GM21529 (cell line): ENCODE measurements around the gene LPCAT3.
"Not testable (repeated sequence)": the region's sequence is repeated elsewhere in the genome, so short reads cannot be mapped to it uniquely, and the experiment has no call there.

Experiments
- ATAC-seq: cut with Tn5 transposase; IDR thresholded peaks from one replicate; pipeline ENCODE4 v1.9.1; 2021; ENCODE audit not compliant: unreplicated experiment

The LPCAT3 gene

DNA sequence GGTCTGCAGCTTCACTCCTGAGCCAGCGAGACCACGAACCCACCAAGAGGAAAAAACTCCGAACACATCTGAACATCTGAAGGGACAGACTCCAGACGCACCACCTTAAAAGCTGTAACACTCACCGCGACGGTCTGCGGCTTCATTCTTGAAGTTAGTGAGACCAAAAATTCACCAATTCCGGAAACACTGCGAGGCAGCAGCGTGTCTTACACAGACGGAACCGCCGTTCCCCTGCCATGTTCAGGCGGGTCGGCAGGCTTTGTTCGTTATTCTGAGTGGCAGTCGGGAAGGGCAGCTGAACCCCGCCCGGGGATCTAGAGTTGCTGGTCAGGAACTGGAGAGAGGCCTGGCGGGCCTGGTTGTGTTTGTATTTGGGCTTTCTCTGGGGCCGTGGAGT is 20.3 kb upstream of the LPCAT3 start:
- no peak for ATAC-seq

DNA sequence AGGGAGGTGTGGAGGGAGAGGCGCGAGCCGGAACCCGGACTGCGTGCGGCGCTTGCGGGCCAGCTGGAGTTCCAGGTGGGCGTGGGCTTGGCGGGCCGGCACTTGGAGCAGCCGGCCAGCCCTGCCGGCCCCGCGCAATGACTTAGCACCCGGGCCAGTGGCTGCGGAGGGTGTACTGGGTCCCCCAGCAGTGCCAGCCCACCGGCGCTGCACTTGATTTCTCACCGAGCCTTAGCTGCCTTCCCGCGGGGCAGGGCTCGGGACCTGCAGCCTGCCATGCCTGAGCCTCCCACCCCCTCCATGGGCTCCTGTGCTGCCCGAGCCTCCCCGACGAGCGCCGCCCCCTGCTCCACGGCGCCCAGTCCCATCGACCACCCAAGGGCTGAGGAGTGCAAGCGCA is 19.1 kb upstream of the LPCAT3 start:
- ATAC-seq, result not testable (repeated sequence)

DNA sequence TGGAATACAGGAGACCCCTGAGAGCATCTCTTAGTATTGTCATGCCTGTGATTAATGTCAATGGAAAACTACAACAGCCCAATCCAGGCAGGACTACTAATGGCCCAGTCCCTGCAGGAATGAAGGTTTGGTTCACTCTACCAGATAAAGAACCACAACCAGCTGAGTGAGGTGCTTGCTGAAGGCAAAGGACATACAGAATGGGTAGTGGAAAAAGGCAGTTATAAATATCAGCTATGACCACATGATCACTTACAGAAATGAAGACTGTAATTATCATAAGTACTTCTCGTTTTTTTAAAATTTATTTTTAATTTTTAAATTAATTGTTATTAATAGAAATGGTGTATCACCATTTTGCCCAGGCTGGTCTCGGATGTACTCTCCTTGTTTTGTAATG is 17.2 kb upstream of the LPCAT3 start:
- ATAC-seq, result no peak

DNA sequence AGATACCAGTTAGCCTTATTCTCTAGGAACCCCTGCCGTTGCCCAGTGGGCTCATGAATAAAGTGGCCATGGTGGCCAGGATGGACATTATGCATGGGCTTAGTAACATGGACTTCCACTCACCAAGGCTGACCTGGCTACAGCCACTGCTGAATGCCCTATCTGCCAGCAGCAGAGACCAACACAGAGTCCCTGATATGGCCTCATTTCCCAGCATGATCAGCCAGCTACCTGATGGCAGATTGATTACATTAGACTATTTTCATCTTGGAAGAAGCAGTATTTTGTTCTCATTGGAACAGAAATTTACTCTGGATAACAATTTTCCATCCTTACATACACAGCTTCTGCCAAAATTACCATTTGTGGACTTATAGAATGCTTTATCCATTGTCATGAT is 16.2 kb upstream of the LPCAT3 start:
- no peak for ATAC-seq

DNA sequence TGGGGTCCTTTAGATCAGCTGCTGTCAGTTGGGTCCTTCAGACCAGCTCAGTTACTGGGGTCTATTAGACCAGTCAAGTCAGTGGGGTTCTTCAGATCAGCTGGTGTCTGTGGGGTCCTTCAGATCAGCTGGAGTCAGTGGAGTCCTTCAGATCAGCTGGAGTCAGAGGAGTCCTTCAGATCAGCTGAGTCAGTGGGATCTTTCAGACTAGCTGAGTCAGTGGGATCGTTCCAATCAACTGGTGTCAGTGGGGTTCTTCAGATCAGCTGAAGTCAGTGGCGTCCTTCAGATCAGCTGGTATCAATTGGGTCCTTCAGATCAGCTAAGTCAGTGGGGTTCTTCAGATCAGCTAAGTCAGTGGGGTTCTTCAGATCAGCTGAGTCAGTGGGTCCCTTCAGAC is 14.7 kb upstream of the LPCAT3 start:
- no peak for ATAC-seq

GRCh38 chr12:7031306-7031705 is 13.0 kb upstream of the LPCAT3 start:
- ATAC-seq, result no peak

DNA sequence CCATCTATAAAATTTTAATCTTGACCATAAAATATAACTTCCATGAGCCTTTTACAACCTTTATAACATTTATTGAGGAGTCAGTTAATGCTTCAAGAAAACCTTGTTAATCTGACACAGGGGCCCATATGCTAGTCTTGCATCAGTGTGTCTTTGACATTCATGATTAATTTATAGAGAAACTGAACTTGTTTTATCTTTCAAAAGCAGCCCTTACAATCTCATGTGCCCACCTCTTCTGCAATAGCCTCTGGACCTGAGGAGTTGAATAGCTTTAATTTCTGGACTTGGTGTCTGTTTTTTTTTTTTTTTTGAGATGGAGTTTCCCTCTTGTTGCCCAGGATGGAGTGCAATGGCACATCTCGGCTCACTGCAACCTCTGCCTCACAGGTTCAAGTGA is 8.6 kb upstream of the LPCAT3 start:
- ATAC-seq, result no peak

- no peak for ATAC-seq
Measured at GRCh38 chr12:7023114-7023513, 4.8 kb upstream of the LPCAT3 start.

- ATAC-seq, result no peak
Measured at GRCh38 chr12:7021956-7022355, 3.7 kb upstream of the LPCAT3 start.

DNA sequence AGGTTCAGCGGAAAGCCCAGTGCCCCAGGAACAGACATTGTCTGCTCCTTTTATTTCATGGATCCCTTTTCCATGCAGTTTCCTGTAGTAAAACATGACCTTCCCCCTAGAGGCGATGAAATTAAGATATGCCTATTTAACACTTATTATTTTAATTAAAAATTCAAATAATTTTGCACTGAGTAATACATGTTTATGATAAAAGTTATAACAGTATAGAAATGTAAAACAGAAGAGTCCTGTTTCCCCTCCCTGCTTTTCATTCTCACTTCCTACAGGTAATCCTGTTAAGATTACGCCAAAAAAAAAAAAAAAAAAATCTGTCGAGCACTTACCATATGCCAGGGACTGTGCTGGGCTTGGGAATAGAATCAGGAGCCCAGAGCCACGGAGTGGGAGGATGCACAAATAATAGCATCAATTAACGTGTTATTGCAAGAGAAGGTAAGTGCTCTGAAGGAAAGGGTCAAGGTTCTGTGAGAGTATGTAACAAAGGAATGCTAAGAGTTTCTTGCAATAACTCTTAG is 830 bp upstream of the LPCAT3 start:
- no peak for ATAC-seq

- ATAC-seq, result peak; percentile 33
Measured at GRCh38 chr12:7017870-7018349, 366 bp downstream of the LPCAT3 start.

GRCh38 chr12:7016958-7017571 is 1.2 kb downstream of the LPCAT3 start:
- ATAC-seq, result no peak

- ATAC-seq, result no peak
Measured at GRCh38 chr12:7015555-7016370, 2.5 kb downstream of the LPCAT3 start.

- ATAC-seq, result no peak
Measured at GRCh38 chr12:7013101-7013500, 5.2 kb downstream of the LPCAT3 start.

- ATAC-seq, result no peak
Measured at GRCh38 chr12:7012024-7012607, 6.2 kb downstream of the LPCAT3 start.

- not testable (repeated sequence) for ATAC-seq
Measured at GRCh38 chr12:7011398-7011797, 6.9 kb downstream of the LPCAT3 start.

DNA sequence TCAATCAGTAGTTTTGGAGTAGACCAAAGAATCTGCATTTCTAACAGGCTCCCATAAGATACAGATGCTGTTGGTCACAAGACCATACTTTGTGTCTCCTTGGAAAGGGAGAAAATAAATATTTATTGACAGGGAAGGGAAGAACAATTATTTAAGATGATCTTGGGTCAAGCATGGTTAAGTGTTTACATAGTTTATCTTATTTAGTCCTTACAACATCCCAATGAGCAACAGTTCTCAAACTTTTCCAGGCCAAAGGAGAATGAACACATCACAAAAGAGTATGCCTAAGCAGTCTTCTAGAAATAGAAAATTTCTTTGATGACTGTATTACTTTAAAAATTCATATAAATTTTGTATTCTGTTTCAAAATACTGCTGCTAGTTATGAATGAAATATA is 8.8 kb downstream of the LPCAT3 start:
- ATAC-seq, result no peak

DNA sequence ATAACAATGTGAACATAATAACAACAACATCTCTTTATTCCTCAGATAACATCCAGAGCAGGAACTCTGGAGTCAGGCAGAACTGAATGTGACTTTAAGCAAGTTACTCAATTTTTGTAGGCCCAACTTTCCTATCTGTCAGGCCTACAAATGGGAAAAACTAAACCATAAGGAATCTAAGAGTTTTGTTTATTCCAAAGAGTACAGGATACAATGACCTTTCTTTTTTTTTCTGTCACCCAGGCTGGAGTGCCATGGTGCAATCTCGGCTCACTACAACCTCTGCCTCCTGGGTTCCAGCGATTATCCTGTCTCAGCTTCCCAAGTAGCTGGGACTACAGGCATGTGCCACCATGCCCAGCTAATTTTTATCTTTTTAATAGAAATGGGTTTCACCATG is 9.4 kb downstream of the LPCAT3 start:
- ATAC-seq, result no peak

- no peak for ATAC-seq
Measured at GRCh38 chr12:7006639-7007038, 11.6 kb downstream of the LPCAT3 start.

DNA sequence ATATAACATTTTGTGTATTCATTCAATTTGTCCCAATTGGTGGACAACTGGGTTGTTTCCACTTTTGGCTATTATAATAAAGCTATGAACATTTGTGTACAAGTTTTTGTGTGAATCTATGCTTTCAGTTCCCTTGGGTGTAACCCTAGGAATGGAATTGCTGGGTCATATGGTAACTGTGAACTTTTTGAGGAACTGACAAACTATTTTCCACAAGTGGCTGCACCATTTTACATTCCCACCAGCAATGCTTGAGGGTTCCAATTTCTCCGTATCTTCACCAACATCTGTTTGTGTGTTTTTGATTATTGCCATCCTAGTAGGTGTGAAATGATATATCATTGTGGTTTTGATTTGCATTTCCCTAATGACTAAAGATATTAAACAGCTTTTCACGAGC is 13.0 kb downstream of the LPCAT3 start:
- ATAC-seq, result no peak

DNA sequence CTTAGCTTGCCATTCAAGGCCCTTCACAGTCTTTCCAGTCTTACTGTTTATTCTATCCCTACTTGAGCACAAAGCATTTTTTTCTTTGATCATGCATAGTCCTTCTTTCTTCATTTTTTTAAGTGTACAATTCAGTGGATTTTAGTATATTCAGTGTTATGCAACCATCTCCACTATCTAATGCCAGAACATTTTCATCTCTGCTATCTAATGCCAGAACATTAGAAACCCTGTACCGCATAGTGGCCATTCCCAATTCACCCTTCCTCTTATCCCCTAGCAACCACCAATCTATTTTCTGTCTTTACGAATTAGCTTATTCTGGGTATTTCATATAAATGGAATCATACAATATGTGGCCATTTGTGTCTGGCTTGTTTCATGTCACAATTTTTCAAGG is 13.4 kb downstream of the LPCAT3 start:
- ATAC-seq, result no peak

DNA sequence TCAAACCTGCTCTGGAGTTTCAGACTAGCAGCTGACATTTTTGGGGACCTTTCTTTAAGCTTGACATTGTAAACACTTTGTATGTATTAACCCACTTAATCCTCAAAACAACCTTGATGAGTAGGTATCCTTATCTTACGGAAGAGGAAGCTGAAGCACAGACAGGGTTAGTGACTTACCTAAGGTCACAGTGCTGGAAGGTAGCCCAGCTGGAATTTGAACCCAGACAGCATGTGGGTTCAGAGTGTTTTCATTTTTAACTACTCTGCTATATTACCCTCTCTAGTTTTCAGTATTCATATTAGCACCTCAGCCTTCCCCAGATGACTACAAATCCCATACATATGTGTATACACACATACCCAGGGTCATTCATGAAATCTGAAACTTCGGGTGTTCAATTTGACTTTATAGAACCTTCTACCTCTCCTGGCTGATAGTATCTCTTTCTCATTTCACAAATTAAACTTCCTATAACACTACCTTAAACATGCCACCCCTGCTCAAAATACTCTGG is 13.9 kb downstream of the LPCAT3 start:
- ATAC-seq, result no peak
